Measurements from ENCODE around the gene MBD1.
"Not testable (repeated sequence)": the region's sequence is repeated elsewhere in the genome, so short reads cannot be mapped to it uniquely, and the experiment has no call there.

DNA sequence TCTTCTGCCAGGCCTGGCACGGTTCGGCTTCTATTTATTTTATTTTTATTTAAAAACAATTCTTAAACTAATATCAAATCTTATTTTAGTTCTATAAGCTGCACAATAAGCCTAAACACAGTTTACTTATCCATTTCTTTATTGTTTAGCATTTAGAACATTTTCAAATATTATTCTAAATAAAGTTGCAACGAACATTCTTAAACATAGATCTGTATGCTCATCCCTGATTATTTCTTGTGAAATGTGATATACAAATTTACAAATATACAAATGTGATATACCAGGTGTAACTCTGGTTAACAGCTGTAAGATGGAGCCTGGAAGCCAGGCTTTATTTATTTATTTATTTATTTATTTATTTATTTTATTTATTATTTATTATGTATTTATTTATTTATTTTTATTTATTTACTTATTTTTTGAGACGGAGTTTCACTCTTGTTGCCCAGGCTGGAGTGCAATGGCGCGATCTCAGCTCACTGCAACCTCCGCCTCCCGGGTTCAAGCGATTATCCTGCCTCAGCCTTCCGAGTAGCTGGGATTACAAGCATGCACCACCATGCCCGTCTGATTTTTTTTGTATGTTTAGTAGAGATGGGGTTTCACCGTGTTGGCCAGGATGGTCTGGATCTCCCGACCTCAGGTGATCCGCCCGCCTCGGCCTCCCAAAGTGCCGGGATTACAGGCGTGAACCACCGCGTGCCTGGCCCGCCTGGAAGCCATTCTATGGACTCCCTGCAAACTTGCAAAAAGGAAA is 7.2 kb upstream of the MBD1 start:
- TF ChIP-seq, protein P1, sequence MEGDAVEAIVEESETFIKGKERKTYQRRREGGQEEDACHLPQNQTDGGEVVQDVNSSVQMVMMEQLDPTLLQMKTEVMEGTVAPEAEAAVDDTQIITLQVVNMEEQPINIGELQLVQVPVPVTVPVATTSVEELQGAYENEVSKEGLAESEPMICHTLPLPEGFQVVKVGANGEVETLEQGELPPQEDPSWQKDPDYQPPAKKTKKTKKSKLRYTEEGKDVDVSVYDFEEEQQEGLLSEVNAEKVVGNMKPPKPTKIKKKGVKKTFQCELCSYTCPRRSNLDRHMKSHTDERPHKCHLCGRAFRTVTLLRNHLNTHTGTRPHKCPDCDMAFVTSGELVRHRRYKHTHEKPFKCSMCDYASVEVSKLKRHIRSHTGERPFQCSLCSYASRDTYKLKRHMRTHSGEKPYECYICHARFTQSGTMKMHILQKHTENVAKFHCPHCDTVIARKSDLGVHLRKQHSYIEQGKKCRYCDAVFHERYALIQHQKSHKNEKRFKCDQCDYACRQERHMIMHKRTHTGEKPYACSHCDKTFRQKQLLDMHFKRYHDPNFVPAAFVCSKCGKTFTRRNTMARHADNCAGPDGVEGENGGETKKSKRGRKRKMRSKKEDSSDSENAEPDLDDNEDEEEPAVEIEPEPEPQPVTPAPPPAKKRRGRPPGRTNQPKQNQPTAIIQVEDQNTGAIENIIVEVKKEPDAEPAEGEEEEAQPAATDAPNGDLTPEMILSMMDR (IDR thresholded peaks at IDR 0.05): not testable (repeated sequence)
- not testable (repeated sequence) for TF ChIP-seq POLR2A (IDR thresholded peaks at IDR 0.05)

Measured in esophagus squamous epithelium (tissue), 4 donors.